ENCODE data around the gene CDKN2C. TPM values are rescaled to one million over a fixed set of nuclear protein-coding genes. Genes with fewer than 3 reads are reported as not detected.

The CDKN2C gene
- total RNA-seq, 2 donors from 2014 or later, result 11.3 to 15.9 TPM

DNA sequence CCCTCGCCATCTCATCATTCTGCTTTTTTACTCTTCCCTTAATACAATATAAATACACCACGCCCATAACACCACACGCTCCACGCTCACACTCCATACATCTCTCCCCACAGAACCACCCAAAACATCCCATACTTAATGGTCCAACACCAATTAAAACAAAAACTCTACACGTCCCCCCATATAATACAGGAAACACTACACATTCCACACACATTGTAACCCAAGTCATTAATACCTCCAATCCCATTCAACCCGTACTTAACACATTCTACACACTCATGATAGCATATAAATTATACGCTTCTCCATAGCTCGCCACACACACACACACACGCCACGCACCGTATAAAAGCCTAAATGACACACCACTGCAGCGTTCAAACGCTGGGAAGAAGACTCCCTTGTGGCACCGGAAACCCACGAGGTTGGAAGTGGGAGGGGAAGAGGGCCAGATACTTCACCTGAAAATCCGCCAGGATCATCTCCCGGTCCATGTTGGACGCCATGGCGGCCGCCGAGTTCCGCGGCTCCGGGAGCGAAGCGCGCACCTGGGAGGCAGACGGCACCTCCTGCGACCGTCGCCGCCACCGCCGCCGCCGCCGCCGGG, 10.6 kb upstream of the CDKN2C start:
- H3K4me3 ChIP-seq, result peak overlapping the region; percentile 65 to 73
- no peaks in the 10 kb centered on the region for H3K9me3 ChIP-seq
- no peaks in the 10 kb centered on the region for H3K27me3 ChIP-seq
- H3K27ac ChIP-seq, result peak overlapping the region; percentile 81 to 83
- DNase-seq (ENCODE audit: low spot score), result no peak
- peaks cover 0 to 14% of the 10 kb centered on the region in 2 donors for H3K4me1 ChIP-seq
- H3K36me3 ChIP-seq, result no peaks in the 10 kb centered on the region
- TF ChIP-seq, protein P1, sequence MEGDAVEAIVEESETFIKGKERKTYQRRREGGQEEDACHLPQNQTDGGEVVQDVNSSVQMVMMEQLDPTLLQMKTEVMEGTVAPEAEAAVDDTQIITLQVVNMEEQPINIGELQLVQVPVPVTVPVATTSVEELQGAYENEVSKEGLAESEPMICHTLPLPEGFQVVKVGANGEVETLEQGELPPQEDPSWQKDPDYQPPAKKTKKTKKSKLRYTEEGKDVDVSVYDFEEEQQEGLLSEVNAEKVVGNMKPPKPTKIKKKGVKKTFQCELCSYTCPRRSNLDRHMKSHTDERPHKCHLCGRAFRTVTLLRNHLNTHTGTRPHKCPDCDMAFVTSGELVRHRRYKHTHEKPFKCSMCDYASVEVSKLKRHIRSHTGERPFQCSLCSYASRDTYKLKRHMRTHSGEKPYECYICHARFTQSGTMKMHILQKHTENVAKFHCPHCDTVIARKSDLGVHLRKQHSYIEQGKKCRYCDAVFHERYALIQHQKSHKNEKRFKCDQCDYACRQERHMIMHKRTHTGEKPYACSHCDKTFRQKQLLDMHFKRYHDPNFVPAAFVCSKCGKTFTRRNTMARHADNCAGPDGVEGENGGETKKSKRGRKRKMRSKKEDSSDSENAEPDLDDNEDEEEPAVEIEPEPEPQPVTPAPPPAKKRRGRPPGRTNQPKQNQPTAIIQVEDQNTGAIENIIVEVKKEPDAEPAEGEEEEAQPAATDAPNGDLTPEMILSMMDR (IDR thresholded peaks at IDR 0.05), result no peak

DNA sequence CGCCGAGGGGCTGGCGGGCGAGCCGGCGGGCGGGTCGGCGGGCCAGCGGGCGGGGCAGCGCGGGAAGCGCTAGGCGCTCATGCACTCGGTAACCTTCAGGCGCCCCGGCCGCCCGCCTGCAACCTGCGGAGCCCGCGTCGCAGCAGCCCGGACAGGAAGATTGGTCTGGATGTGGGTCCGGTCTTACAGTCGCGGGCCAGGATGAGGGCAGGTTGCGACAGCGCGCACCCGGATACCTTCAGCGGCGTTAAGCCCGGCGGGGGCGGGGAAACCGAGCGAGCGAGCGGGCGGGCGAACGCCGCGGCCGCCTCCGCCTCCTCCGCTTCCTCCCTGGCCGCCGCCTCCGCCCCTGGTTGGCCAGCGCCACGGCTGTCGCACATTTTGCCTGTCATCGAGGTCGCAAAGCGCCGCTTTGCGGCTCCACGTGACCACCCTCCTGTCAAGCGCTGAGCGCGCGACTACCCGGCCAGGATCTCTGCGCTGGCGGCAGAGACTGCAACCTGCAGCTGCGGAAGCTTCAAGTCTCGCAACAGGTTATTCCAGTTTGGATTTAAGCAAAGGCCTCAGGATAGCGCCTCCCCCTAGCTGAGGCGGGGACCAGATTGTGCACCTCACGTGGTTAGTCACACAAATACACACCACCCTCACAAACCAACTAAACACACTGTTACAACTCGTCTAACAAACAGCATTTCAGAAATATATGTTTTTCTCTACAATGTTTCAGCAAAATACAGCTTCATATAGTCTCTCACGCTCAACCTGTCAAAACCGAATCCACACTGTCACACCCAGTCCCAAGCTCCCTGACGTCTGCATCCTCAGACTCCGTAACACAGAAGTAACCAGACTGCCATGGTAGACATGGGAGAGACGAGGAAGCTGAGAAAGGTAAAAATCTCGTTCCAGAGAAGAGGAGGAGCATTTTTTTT, 9.9 kb upstream of the CDKN2C start, which contains the start of gene FAF1:
FAF1 (minus strand) TSS at position 355 of the 932 bp plus-strand sequence. CDS start 456 bp downstream, outside the sequence.
- H3K9me3 ChIP-seq, result no peaks in the 10 kb centered on the region
- DNase-seq (ENCODE audit: low spot score), result peak; percentile 97
- H3K27me3 ChIP-seq, result no peaks in the 10 kb centered on the region
- H3K27ac ChIP-seq, result peak within 1 kb of the TSS; percentile 81 to 83
- TF ChIP-seq, protein P1 (IDR thresholded peaks at IDR 0.05), result peak in 1 of 2 donors; percentile 49
- peaks cover 0 to 14% of the 10 kb centered on the region in 2 donors for H3K4me1 ChIP-seq
- H3K36me3 ChIP-seq, result no peaks in the 10 kb centered on the region
- peak within 1 kb of the TSS; percentile 65 to 73 for H3K4me3 ChIP-seq

DNA sequence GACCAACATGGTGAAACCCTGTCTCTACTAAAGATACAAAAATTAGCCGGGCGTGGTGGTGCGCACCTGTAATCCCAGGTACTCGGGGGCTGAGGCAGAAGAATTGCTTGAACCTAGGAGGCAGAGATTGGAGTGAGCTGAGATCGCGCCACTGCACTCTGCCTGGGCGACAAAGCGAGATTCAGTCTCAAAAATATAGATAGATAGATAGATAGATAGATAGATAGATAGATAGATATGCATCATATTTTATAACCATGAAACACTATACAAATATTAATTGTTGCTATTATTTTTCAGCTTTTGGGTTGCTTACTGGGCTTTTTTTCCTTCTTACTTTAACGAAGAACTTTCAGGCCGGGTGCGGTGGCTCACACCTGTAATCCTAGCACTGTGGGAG, 5.2 kb upstream of the CDKN2C start:
- H3K27ac ChIP-seq, result no peak overlapping the region
- H3K4me3 ChIP-seq, result no peak overlapping the region
- no peak for DNase-seq (ENCODE audit: low spot score)
- H3K9me3 ChIP-seq, result no peaks in the 10 kb centered on the region
- H3K27me3 ChIP-seq, result no peaks in the 10 kb centered on the region
- TF ChIP-seq, protein P1 (IDR thresholded peaks at IDR 0.05), result no peak
- no peaks in the 10 kb centered on the region for H3K36me3 ChIP-seq
- H3K4me1 ChIP-seq, result peaks cover 0 to 21% of the 10 kb centered on the region in 2 donors

DNA sequence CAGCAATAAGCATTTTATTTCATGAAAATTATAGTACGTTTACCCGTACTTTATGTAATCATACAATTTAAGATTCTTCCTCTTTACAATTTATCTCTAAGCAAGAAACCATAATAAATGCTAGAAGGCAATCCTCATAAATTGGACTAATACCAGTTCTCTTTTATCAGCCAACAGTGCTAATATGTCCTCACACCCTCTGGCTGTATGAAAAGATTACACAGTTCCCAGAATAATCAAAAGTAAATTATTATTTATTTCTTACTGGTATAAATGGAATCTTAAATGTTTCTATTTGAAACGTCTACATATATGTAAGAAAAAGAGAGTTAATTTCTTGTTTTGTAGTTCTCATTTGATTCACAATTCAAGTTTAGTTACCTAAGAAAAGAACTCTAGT, 3.1 kb upstream of the CDKN2C start:
- peak overlapping the region; percentile 99 to 100 for H3K27ac ChIP-seq
- no peaks in the 10 kb centered on the region for H3K27me3 ChIP-seq
- H3K36me3 ChIP-seq, result no peaks in the 10 kb centered on the region
- H3K9me3 ChIP-seq, result no peaks in the 10 kb centered on the region
- TF ChIP-seq, protein P1 (IDR thresholded peaks at IDR 0.05), result no peak
- no peak for DNase-seq (ENCODE audit: low spot score)
- peak overlapping the region in 1 of 2 donors; percentile 91 for H3K4me3 ChIP-seq
- H3K4me1 ChIP-seq, result peaks cover 0 to 15% of the 10 kb centered on the region in 2 donors

DNA sequence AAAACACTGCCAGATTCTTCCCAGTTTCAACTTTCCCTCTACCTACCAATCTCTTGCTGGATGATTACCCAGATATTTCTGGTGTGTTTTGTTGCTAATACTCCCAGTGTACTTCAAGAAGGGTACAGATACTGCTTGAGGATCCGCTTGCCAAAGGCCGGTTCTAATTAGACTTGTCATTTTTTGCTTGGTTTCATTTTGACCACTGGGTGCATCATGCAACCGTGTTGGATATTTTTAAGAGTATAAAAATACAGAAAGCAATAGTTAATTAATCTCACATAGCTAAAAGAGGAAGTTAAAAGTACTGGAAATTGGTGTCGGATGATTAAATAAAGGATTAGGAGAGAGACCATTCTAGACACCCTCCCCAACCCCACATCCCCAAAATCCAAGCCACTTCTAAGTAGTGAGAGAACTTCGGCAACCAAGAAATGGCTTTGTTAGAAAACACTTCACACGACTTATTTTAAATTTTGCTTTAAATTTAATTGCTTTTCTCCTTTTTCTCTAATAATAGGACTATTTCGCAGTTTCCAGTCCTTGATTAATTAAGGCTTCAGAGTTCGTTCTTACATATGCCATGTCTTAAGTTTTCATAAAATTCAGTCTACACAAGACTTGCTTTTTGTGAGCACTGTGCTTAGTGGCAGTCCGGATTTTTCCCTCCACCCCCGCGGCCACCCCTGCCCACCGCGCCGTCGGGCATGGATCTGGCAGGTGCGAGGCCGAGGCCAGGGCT, 2.5 kb upstream of the CDKN2C start:
- no peak for DNase-seq (ENCODE audit: low spot score)
- Histone ChIP-seq H3K9me3 (no peaks in the 10 kb centered on the region), H3K4me1 (peaks cover 0 to 15% of the 10 kb centered on the region in 2 donors), H3K27me3 (no peaks in the 10 kb centered on the region), H3K4me3 (peak overlapping the region; percentile 89 to 91), H3K27ac (peak overlapping the region; percentile 99 to 100), H3K36me3 (no peaks in the 10 kb centered on the region)
- TF ChIP-seq, protein P1 (IDR thresholded peaks at IDR 0.05), result peak in 1 of 2 donors; percentile 0
